H1 (cell line): ENCODE data around the gene ATG7. TPM values are rescaled to one million over a fixed set of nuclear protein-coding genes. Genes with fewer than 3 reads are reported as not detected.

Experiments used
- CTCF ChIA-PET: fragments of 300-600 bp; sonication (Branson Sonifier 250); formaldehyde crosslinking; loops from one replicate; lab custom pipeline; 2021; ENCODE audit not compliant: partially characterized antibody; lab: Charles Lee
- POLR2A ChIA-PET: fragments of 300-600 bp; sonication (Branson Sonifier 250); formaldehyde crosslinking; loops from one replicate; lab custom pipeline; 2021; ENCODE audit warnings: inconsistent platforms; ENCODE audit not compliant: partially characterized antibody; lab: Charles Lee
- DNase-seq, 2 experiments: peaks; one replicate each; pipeline versions ENCODE4 v3.0.0 to v3.0.0-alpha.2; 2010 to 2022; ENCODE audit warnings: low spot score in 2 of 2, low read depth in 1 of 2, mixed read lengths in 1 of 2
- FAIRE-seq: peaks from 2 replicates; lab custom pipeline; 2011; peaks lifted over from hg19 to GRCh38; lab: Jason Lieb, UNC
- H2AFZ ChIP-seq: 2 replicates; pipeline ENCODE4 v1.8.1; 2012; ENCODE audit warnings: low read length, inconsistent platforms
- H2AK5ac ChIP-seq: 2 replicates; pipeline ENCODE4 v1.6.1; 2013; ENCODE audit warnings: low read depth, low read length
- H2BK120ac ChIP-seq: replicated peaks from 2 replicates; pipeline ENCODE3; 2013; ENCODE audit warnings: low read depth, low read length, inconsistent platforms
- H2BK12ac ChIP-seq: 2 replicates; pipeline ENCODE4 v1.6.1; 2013; ENCODE audit warnings: low read depth, low read length
- H2BK15ac ChIP-seq: 2 replicates; pipeline ENCODE4 v1.6.1; 2013; ENCODE audit warnings: low read length
- H2BK20ac ChIP-seq: 2 replicates; pipeline ENCODE4 v1.6.1; 2013; ENCODE audit warnings: low read length
- H2BK5ac ChIP-seq: 2 replicates; pipeline ENCODE4 v1.6.1; 2013; ENCODE audit warnings: low read depth, low read length
- H3K14ac ChIP-seq: 2 replicates; pipeline ENCODE4 v1.6.1; 2013; ENCODE audit warnings: inconsistent platforms; ENCODE audit not compliant: insufficient read length
- H3K18ac ChIP-seq: 2 replicates; pipeline ENCODE4 v1.6.1; 2013; ENCODE audit warnings: low read length; ENCODE audit errors: extremely low read depth
- H3K23ac ChIP-seq: 2 replicates; pipeline ENCODE4 v1.6.1; 2013; ENCODE audit warnings: inconsistent platforms; ENCODE audit not compliant: insufficient read length
- H3K23me2 ChIP-seq: 2 replicates; pipeline ENCODE4 v1.6.1; 2013; ENCODE audit warnings: low read depth, low read length
- H3K27ac ChIP-seq: 2 replicates; pipeline ENCODE4 v1.6.1; 2011; ENCODE audit warnings: low read depth, low read length, inconsistent platforms
- H3K27me3 ChIP-seq, 4 experiments: replicated peaks in 1 of 4; 1 replicate in 1 of 4; 2 replicates in 3 of 4; pipeline versions ENCODE4 v1.6.1 to v1.8.1; 2011 to 2013; ENCODE audit warnings: low read length in 3 of 4, mild to moderate bottlenecking in 3 of 4, inconsistent platforms in 2 of 4, mixed read lengths in 2 of 4, moderate library complexity in 1 of 4; ENCODE audit not compliant: control insufficient read depth in 3 of 4, insufficient read depth in 3 of 4; ENCODE audit errors: extremely low read depth in 1 of 4
- H3K36me3 ChIP-seq, 4 experiments: 2 replicates each; pipeline versions ENCODE4 v1.6.1 to v1.8.1; 2011 to 2013; ENCODE audit warnings: mild to moderate bottlenecking in 4 of 4, low read length in 3 of 4, moderate library complexity in 2 of 4, control low read depth in 1 of 4, inconsistent platforms in 1 of 4; ENCODE audit not compliant: insufficient read depth in 4 of 4, control insufficient read depth in 2 of 4
- H3K4ac ChIP-seq: replicated peaks from 2 replicates; pipeline ENCODE3; 2013; ENCODE audit warnings: low read length, low read depth, mixed read lengths, inconsistent platforms; ENCODE audit not compliant: insufficient read length
- H3K4me1 ChIP-seq, 4 experiments: replicated peaks in 1 of 4; 1 replicate in 1 of 4; 2 replicates in 3 of 4; pipeline versions ENCODE4 v1.6.1 to v1.8.1; 2011 to 2013; ENCODE audit warnings: low read length in 3 of 4, inconsistent platforms in 2 of 4, mixed read lengths in 1 of 4; ENCODE audit not compliant: insufficient read depth in 4 of 4, control insufficient read depth in 3 of 4
- H3K4me2 ChIP-seq, 2 experiments: 2 replicates each; pipeline versions ENCODE4 v1.6.1 to v1.8.1; 2011 to 2013; ENCODE audit warnings: low read depth in 2 of 2, low read length in 2 of 2, control low read depth in 1 of 2, inconsistent platforms in 1 of 2, mild to moderate bottlenecking in 1 of 2; ENCODE audit not compliant: insufficient read depth in 1 of 2
- H3K4me3 ChIP-seq, 4 experiments: fragments of 200-600, 300-600 bp in 1 of 4; sonication (generic), shearing (Covaris generic), sonication (Bioruptor Twin) in 1 of 4; 2 replicates each; pipeline versions ENCODE4 v1.5.1 to v1.8.1; 2011 to 2016; ENCODE audit warnings: low read length in 4 of 4, low read depth in 3 of 4, control low read depth in 2 of 4, inconsistent platforms in 2 of 4, mild to moderate bottlenecking in 2 of 4, mixed read lengths in 1 of 4, moderate library complexity in 1 of 4; ENCODE audit not compliant: insufficient read depth in 2 of 4; ENCODE audit errors: extremely low read depth in 1 of 4
- H3K56ac ChIP-seq: replicated peaks from 2 replicates; pipeline ENCODE3; 2013; ENCODE audit warnings: low read depth, mild to moderate bottlenecking, mixed read lengths, low read length, inconsistent platforms; ENCODE audit not compliant: insufficient read length
- H3K79me1 ChIP-seq: 2 replicates; pipeline ENCODE4 v1.6.1; 2013; ENCODE audit warnings: low read depth, low read length, control low read depth
- H3K79me2 ChIP-seq, 2 experiments: 2 replicates each; pipeline versions ENCODE4 v1.6.1 to v1.8.1; 2012 to 2013; ENCODE audit warnings: low read length in 2 of 2, mild to moderate bottlenecking in 2 of 2, inconsistent platforms in 1 of 2; ENCODE audit not compliant: insufficient read depth in 2 of 2, control insufficient read depth in 1 of 2
- H3K9ac ChIP-seq, 4 experiments: replicated peaks in 1 of 4; 1 replicate in 1 of 4; 2 replicates in 3 of 4; pipeline versions ENCODE4 v1.6.1 to v1.8.1; 2011 to 2013; ENCODE audit warnings: low read depth in 3 of 4, low read length in 3 of 4, control low read depth in 2 of 4, mild to moderate bottlenecking in 2 of 4, moderate library complexity in 2 of 4, inconsistent platforms in 1 of 4; ENCODE audit errors: extremely low read depth in 1 of 4
- H3K9me3 ChIP-seq, 2 experiments: 2 replicates each; pipeline versions ENCODE4 v1.6.1 to v1.8.1; 2012 to 2013; ENCODE audit warnings: mild to moderate bottlenecking in 2 of 2, moderate library complexity in 2 of 2, control low read depth in 1 of 2, inconsistent platforms in 1 of 2, low read depth in 1 of 2, low read length in 1 of 2, mixed read lengths in 1 of 2; ENCODE audit not compliant: insufficient read depth in 2 of 2
- H4K20me1 ChIP-seq, 2 experiments: replicated peaks in 1 of 2; 2 replicates each; pipeline versions ENCODE3 to v1.8.1; 2011 to 2013; ENCODE audit warnings: inconsistent platforms in 2 of 2, low read length in 2 of 2, mild to moderate bottlenecking in 1 of 2; ENCODE audit not compliant: insufficient read depth in 2 of 2, control insufficient read depth in 1 of 2
- H4K5ac ChIP-seq: 2 replicates; pipeline ENCODE4 v1.6.1; 2013; ENCODE audit warnings: low read length, low read depth, mixed read lengths, inconsistent platforms; ENCODE audit not compliant: insufficient read length
- H4K8ac ChIP-seq: 2 replicates; pipeline ENCODE4 v1.8.0; 2013; ENCODE audit warnings: mild to moderate bottlenecking, moderate library complexity, low read length, inconsistent platforms; ENCODE audit not compliant: insufficient read depth; ENCODE audit errors: extremely low read depth
- H4K91ac ChIP-seq: replicated peaks from 2 replicates; pipeline ENCODE3; 2013; ENCODE audit warnings: low read length, mixed read lengths, inconsistent platforms; ENCODE audit not compliant: insufficient read length
- ATF2 ChIP-seq: IDR thresholded peaks from 2 replicates; pipeline ENCODE4 v1.6.1; 2012; ENCODE audit warnings: low read length, inconsistent platforms
- BACH1 ChIP-seq: IDR thresholded peaks from 2 replicates; pipeline ENCODE4 v1.6.1; 2012; ENCODE audit warnings: low read length, improper control_type of control experiment
- CBX5 ChIP-seq: fragments of 300-800, 300-1000 bp; sonication (generic); IDR thresholded peaks from 2 replicates; pipeline ENCODE4 v1.7.1; 2016; ENCODE audit warnings: antibody characterized with exemption, low read length, low read depth
- CTCF ChIP-seq, 3 experiments: IDR thresholded peaks; 1 replicate in 2 of 3; 2 replicates in 1 of 3; pipeline versions ENCODE4 v1.5.1 to v1.6.1; 2011; ENCODE audit warnings: low read length in 3 of 3, mild to moderate bottlenecking in 3 of 3, inconsistent platforms in 2 of 3, low read depth in 1 of 3, moderate library complexity in 1 of 3; ENCODE audit not compliant: insufficient read depth in 1 of 3; ENCODE audit errors: control extremely low read depth in 1 of 3
- KDM5A ChIP-seq: fragments of 200-600 bp; IDR thresholded peaks from 2 replicates; pipeline ENCODE4 v1.7.1; 2012; ENCODE audit warnings: mild to moderate bottlenecking, low read length, inconsistent platforms, mixed read lengths
- ZNF274 ChIP-seq: IDR thresholded peaks from 2 replicates; pipeline ENCODE4 v1.7.0; 2012; ENCODE audit warnings: low read length, borderline replicate concordance; ENCODE audit errors: extremely low read depth
- WGBS, 2 experiments: shearing (Covaris generic) in 1 of 2; methylation state at CpG; one replicate each; pipeline versions ENCODE4 v1.1.6 to v1.1.7; 2013 to 2015; ENCODE audit warnings: low lambda C conversion rate in 2 of 2, mixed read lengths in 2 of 2, inconsistent platforms in 1 of 2, low coverage in 1 of 2, missing lambda C conversion rate in 1 of 2; ENCODE audit not compliant: insufficient replicate concordance in 2 of 2, insufficient coverage in 1 of 2, insufficient read length in 1 of 2; ENCODE audit errors: extremely low coverage in 1 of 2, missing lambda C conversion rate in 1 of 2; 5-methylcytosine and 5-hydroxymethylcytosine counted together
- polyA plus RNA-seq, 7 experiments: library from polyadenylated mRNA; depleted of rRNA in 3 of 7; stranded (reverse) in 5 of 7; unstranded in 2 of 7; fragments of >200 nt in 5 of 7; fragments of 200-250 nt in 2 of 7; gene quantifications; 1 replicate in 5 of 7; 2 replicates in 1 of 7; 4 replicates in 1 of 7; pipeline versions ENCODE4 v1.2.1 to v1.2.3, GENCODE V29; 2011 to 2013; ENCODE audit warnings: missing spikeins in 2 of 7, mixed read lengths in 2 of 7
- total RNA-seq: library from RNA; stranded (reverse); fragmentation: NEBNext Ultra II Directional; extraction: Animal tissue kit (Norgen Biotek cat#: 25700); gene quantifications from 2 replicates; pipeline ENCODE4 v1.2.1, GENCODE V29; 2021

The ATG7 gene
- total and polyA plus RNA-seq, 2 of the 8 experiments (the other 6 are each of a cell fraction or from before 2014, with no cell fraction given) = 15.0 to 19.1 TPM

- Histone ChIP-seq H4K20me1 (peaks cover 0 to 2% of the 10 kb centered on the region in 2 experiments), H3K4me2 (no peak overlapping the region), H2BK120ac (no peak overlapping the region), H2AK5ac (no peak overlapping the region), H2AFZ (no peak overlapping the region), H3K36me3 (peaks cover 0 to 4% (median 0%) of the 10 kb centered on the region in 4 experiments; a peak in 2 of 8 replicates), H4K91ac (no peak overlapping the region), H3K27me3 (no peaks in the 10 kb centered on the region), H2BK20ac (no peak overlapping the region), H2BK12ac (no peak overlapping the region), H2BK5ac (no peak overlapping the region), H3K79me2 (no peaks in the 10 kb centered on the region), H3K18ac (no peak overlapping the region), H3K4me1 (no peaks in the 10 kb centered on the region), H4K5ac (no peak overlapping the region), H3K79me1 (no peaks in the 10 kb centered on the region), H3K4me3 (no peak overlapping the region), H3K23me2 (no peaks in the 10 kb centered on the region)
- POLR2A ChIA-PET = interaction anchor here (0.6 kb wide), 1 partner anchor 40 kb away, joined by 3 read pairs; no protein-coding TSS in a partner anchor
- no peak for FAIRE-seq
- TF ChIP-seq CTCF (IDR thresholded peaks at IDR 0.05; ENCODE audit: control extremely low read depth in 1 of 3, insufficient read depth in 1 of 3, low read depth in 1 of 3, low read length in 3 of 3) = no peak
- no peak for TF ChIP-seq ZNF274
- TF ChIP-seq ATF2 = no peak
- TF ChIP-seq KDM5A = no peak
- TF ChIP-seq CBX5 = no peak
- no peak for TF ChIP-seq BACH1
- TF ChIP-seq, all 59 proteins: peak for 0
- CTCF ChIA-PET = interaction anchor here (1.3 to 3.1 kb wide), 3 partner anchors 11 to 339 kb away, joined by 3 to 23 read pairs (median 4); no protein-coding TSS in a partner anchor
- no peak overlapping the region for H3K4ac ChIP-seq
- no peak overlapping the region for H3K9ac ChIP-seq
- no peak overlapping the region for H3K27ac ChIP-seq
- no peak overlapping the region for H4K8ac ChIP-seq
- no peak for DNase-seq
- WGBS, 2 experiments = 83% methylated on average over 3 of the region's 3 CpGs; no CpG with 5 or more reads in 1 of the 2 experiments
- H2BK15ac ChIP-seq = no peak overlapping the region
- H3K9me3 ChIP-seq = no peaks in the 10 kb centered on the region
- H3K14ac ChIP-seq = no peak overlapping the region
- no peak overlapping the region for H3K56ac ChIP-seq
- no peak overlapping the region for H3K23ac ChIP-seq
These were observed 51.6 kb downstream of the ATG7 start for GRCh38 chr3:11323813-11324212.
